MCF 10A (cell line): ENCODE data around the gene SIGLEC12. TPM values are rescaled to one million over a fixed set of nuclear protein-coding genes. Genes with fewer than 3 reads are reported as not detected.
A peak's percentile ranks its signal among the peaks of the same experiment; 100 is the strongest.

Experiments used
- BruUV-seq: library from RNA; stranded (reverse); fragments of 400-500 nt; replicated peaks from 2 replicates; lab custom pipeline; 2021; lab: Mats Ljungman, UMichigan
- CTCF ChIA-PET: fragments of 300-600 bp; sonication (Branson Sonifier 250); formaldehyde crosslinking; extraction: SDS; loops from one replicate; lab custom pipeline; 2021; ENCODE audit warnings: antibody characterized with exemption, inconsistent platforms; lab: Yijun Ruan, JAX
- POLR2A ChIA-PET: fragments of 300-600, 350-650 bp; sonication (Branson Sonifier 250); formaldehyde crosslinking; extraction: SDS; loops from one replicate; lab custom pipeline; 2020; ENCODE audit warnings: antibody characterized with exemption, inconsistent platforms; lab: Yijun Ruan, JAX
- DNase-seq: peaks from one replicate; pipeline ENCODE4 v3.0.0-alpha.2; 2018; ENCODE audit not compliant: unreplicated experiment
- H3K27ac Mint-ChIP-seq: one replicate; pipeline ENCODE4 v1.8.0; 2022; ENCODE audit warnings: mild to moderate bottlenecking, low read depth, mixed read lengths; ENCODE audit not compliant: unreplicated experiment
- H3K27me3 Mint-ChIP-seq: one replicate; pipeline ENCODE4 v1.8.0; 2022; ENCODE audit warnings: mixed read lengths; ENCODE audit not compliant: insufficient read depth, unreplicated experiment
- H3K36me3 Mint-ChIP-seq: one replicate; pipeline ENCODE4 v1.8.0; 2022; ENCODE audit warnings: mild to moderate bottlenecking, moderate library complexity, mixed read lengths; ENCODE audit not compliant: insufficient read depth, unreplicated experiment
- H3K4me1 Mint-ChIP-seq: one replicate; pipeline ENCODE4 v1.8.0; 2022; ENCODE audit warnings: mixed read lengths; ENCODE audit not compliant: insufficient read depth, unreplicated experiment
- H3K4me3 Mint-ChIP-seq: one replicate; pipeline ENCODE4 v1.8.0; 2022; ENCODE audit warnings: mild to moderate bottlenecking, moderate library complexity, mixed read lengths; ENCODE audit not compliant: unreplicated experiment
- H3K9me3 Mint-ChIP-seq: one replicate; pipeline ENCODE4 v1.8.0; 2022; ENCODE audit warnings: mixed read lengths; ENCODE audit not compliant: unreplicated experiment
- CTCF ChIP-seq: fragments of 200-600 bp; IDR thresholded peaks from one replicate; pipeline ENCODE4 v1.8.0; 2022; ENCODE audit warnings: antibody characterized with exemption, mild to moderate bottlenecking; ENCODE audit not compliant: unreplicated experiment
- intact Hi-C: fragments of 100-400 bp; cut with micrococcal nuclease; formaldehyde crosslinking; loops from 2 replicates; pipeline ENCODE4 v1.14.1; 2022
- total RNA-seq: library from RNA; stranded (reverse); gene quantifications from 2 replicates; pipeline ENCODE4 v1.2.3, GENCODE V29; 2022

The SIGLEC12 gene
- total RNA-seq, 1 experiment from 2014 or later = not detected

- no peaks in the 10 kb centered on the region for H3K4me1 Mint-ChIP-seq
- DNase-seq = peak; percentile 76
- ChIA-PET POLR2A (interaction anchor here (1.2 kb wide), 1 partner anchor 184 kb away, joined by 3 read pairs; no protein-coding TSS in a partner anchor), CTCF (interaction anchor here (0.5 to 6.4 kb wide), 47 partner anchors 10 to 1011 kb away, joined by 3 to 66 read pairs (median 4); partner anchors contain the start of gene SIGLEC10)
- H3K36me3 Mint-ChIP-seq = no peaks in the 10 kb centered on the region
- intact Hi-C loops = loop anchor here (1.0 to 2.0 kb wide), 3 partner anchors 135 to 310 kb away; no protein-coding TSS in a partner anchor
- TF ChIP-seq CTCF = peak; percentile 89
- H3K4me3 Mint-ChIP-seq = no peak overlapping the region
- no peaks in the 10 kb centered on the region for H3K27me3 Mint-ChIP-seq
- H3K27ac Mint-ChIP-seq = no peak overlapping the region
- H3K9me3 Mint-ChIP-seq = peaks cover 10% of the 10 kb centered on the region
- BruUV-seq = no TSS peak
Observed at GRCh38 chr19:51473009-51473707, 28.4 kb downstream of the SIGLEC12 start.

- Mint-ChIP-seq H3K27ac (no peak overlapping the region), H3K9me3 (peaks cover 10% of the 10 kb centered on the region), H3K4me1 (no peaks in the 10 kb centered on the region), H3K4me3 (no peak overlapping the region), H3K36me3 (no peaks in the 10 kb centered on the region), H3K27me3 (no peaks in the 10 kb centered on the region)
- no TSS peak for BruUV-seq
- TF ChIP-seq CTCF = no peak
- DNase-seq = no peak
- intact Hi-C loops = loop anchor here (1.0 to 2.0 kb wide), 3 partner anchors 134 to 310 kb away; no protein-coding TSS in a partner anchor
- ChIA-PET POLR2A (interaction anchor here (1.2 kb wide), 1 partner anchor 184 kb away, joined by 3 read pairs; no protein-coding TSS in a partner anchor), CTCF (interaction anchor here (0.6 to 6.4 kb wide), 35 partner anchors 10 to 1010 kb away, joined by 3 to 66 read pairs (median 5); partner anchors contain the start of gene SIGLEC10)
Observed at GRCh38 chr19:51472607-51473006, 29.0 kb downstream of the SIGLEC12 start.

GRCh38 chr19:51471527-51471926 is 30.1 kb downstream of the SIGLEC12 start:
- intact Hi-C loops = no loop called here
- Mint-ChIP-seq H3K4me1 (no peaks in the 10 kb centered on the region), H3K36me3 (no peaks in the 10 kb centered on the region), H3K4me3 (no peak overlapping the region), H3K27me3 (no peaks in the 10 kb centered on the region), H3K9me3 (no peaks in the 10 kb centered on the region), H3K27ac (no peak overlapping the region)
- BruUV-seq = no TSS peak
- ChIA-PET POLR2A (interaction anchor here (0.6 kb wide), 1 partner anchor 785 kb away, joined by 5 read pairs; no protein-coding TSS in a partner anchor), CTCF (interaction anchor here (0.6 to 6.4 kb wide), 11 partner anchors 25 to 1368 kb away, joined by 3 to 66 read pairs (median 4); partner anchors contain the start of gene HAS1)
- no peak for DNase-seq
- TF ChIP-seq CTCF = no peak

GRCh38 chr19:51470966-51471365 is 30.6 kb downstream of the SIGLEC12 start:
- no peaks in the 10 kb centered on the region for H3K27me3 Mint-ChIP-seq
- no TSS peak for BruUV-seq
- H3K4me3 Mint-ChIP-seq = no peak overlapping the region
- H3K36me3 Mint-ChIP-seq = no peaks in the 10 kb centered on the region
- POLR2A ChIA-PET = interaction anchor here (0.6 kb wide), 1 partner anchor 786 kb away, joined by 5 read pairs; no protein-coding TSS in a partner anchor
- CTCF ChIA-PET = interaction anchor here (0.6 to 6.4 kb wide), 7 partner anchors 43 to 367 kb away, joined by 3 to 66 read pairs (median 4); partner anchors contain the start of gene HAS1
- TF ChIP-seq CTCF = no peak
- intact Hi-C loops = no loop called here
- no peaks in the 10 kb centered on the region for H3K9me3 Mint-ChIP-seq
- no peaks in the 10 kb centered on the region for H3K4me1 Mint-ChIP-seq
- no peak for DNase-seq
- no peak overlapping the region for H3K27ac Mint-ChIP-seq
